Neural cell (in vitro differentiated cells): ENCODE measurements around the gene OTOF. TPM values are rescaled to one million over a fixed set of nuclear protein-coding genes. Genes with fewer than 3 reads are reported as not detected.

Source experiments
- H2AFZ ChIP-seq: fragments of 200-600, 300-800 bp; sonication (generic), shearing (Covaris generic); 2 replicates; pipeline ENCODE4 v1.6.0; 2014; ENCODE audit warnings: low read depth, mild to moderate bottlenecking, antibody characterized with exemption, low read length, moderate library complexity
- H3F3A ChIP-seq: fragments of 200-600 bp; shearing (Covaris generic); 2 replicates; pipeline ENCODE4 v1.6.1; 2016; ENCODE audit warnings: mild to moderate bottlenecking, moderate library complexity, mixed read lengths, antibody characterized with exemption, low read length; ENCODE audit not compliant: insufficient read depth, poor library complexity, severe bottlenecking
- H3K27ac ChIP-seq: fragments of 200-600, 300-800 bp; sonication (generic), shearing (Covaris generic); 2 replicates; pipeline ENCODE4 v1.5.1; 2014; ENCODE audit warnings: mild to moderate bottlenecking, low read length, moderate library complexity
- H3K27me3 ChIP-seq: fragments of 300-800, 200-600 bp; sonication (generic), shearing (Covaris generic); 2 replicates; pipeline ENCODE4 v1.6.0; 2014; ENCODE audit warnings: mild to moderate bottlenecking, low read depth, low read length, moderate library complexity; ENCODE audit not compliant: insufficient read depth
- H3K36me3 ChIP-seq: fragments of 300-800, 200-600 bp; sonication (generic), shearing (Covaris generic); 2 replicates; pipeline ENCODE4 v1.5.1; 2014; ENCODE audit warnings: mild to moderate bottlenecking, antibody characterized with exemption, low read length, moderate library complexity; ENCODE audit not compliant: insufficient read depth
- H3K4me2 ChIP-seq: fragments of 300-800, 200-600 bp; sonication (generic), shearing (Covaris generic); 2 replicates; pipeline ENCODE4 v1.6.0; 2014; ENCODE audit warnings: mild to moderate bottlenecking, low read length
- H3K4me3 ChIP-seq: fragments of 300-800, 200-600 bp; sonication (generic), shearing (Covaris generic); 2 replicates; pipeline ENCODE4 v1.5.1; 2014; ENCODE audit warnings: mild to moderate bottlenecking, low read length, moderate library complexity
- H3K79me2 ChIP-seq: fragments of 200-600 bp; shearing (Covaris generic); replicated peaks from 2 replicates; pipeline ENCODE4 v1.6.0; 2014; ENCODE audit warnings: mild to moderate bottlenecking, low read length, moderate library complexity; ENCODE audit not compliant: insufficient read depth
- H3K9ac ChIP-seq: fragments of 300-800, 200-600 bp; sonication (generic), shearing (Covaris generic); 2 replicates; pipeline ENCODE4 v1.6.1; 2016; ENCODE audit warnings: mild to moderate bottlenecking, low read length, mixed read lengths
- H3K9me2 ChIP-seq: fragments of 200-600 bp; shearing (Covaris generic); 2 replicates; pipeline ENCODE4 v1.6.1; 2016; ENCODE audit warnings: mild to moderate bottlenecking, low read length, mixed read lengths; ENCODE audit not compliant: insufficient read depth
- H3K9me3 ChIP-seq: fragments of 200-600, 300-800 bp; sonication (generic), shearing (Covaris generic); 2 replicates; pipeline ENCODE4 v1.6.1; 2016; ENCODE audit warnings: mild to moderate bottlenecking, mixed run types, low read length, moderate library complexity, mixed read lengths
- H4K20me1 ChIP-seq: fragments of 200-600 bp; shearing (Covaris generic); 2 replicates; pipeline ENCODE4 v1.6.1; 2016; ENCODE audit warnings: mild to moderate bottlenecking, mixed run types; ENCODE audit not compliant: insufficient read depth
- polyA plus RNA-seq: library from polyadenylated mRNA; depleted of rRNA; stranded (reverse); fragments of >200 nt; gene quantifications from 2 replicates; pipeline ENCODE4 v1.2.3, GENCODE V29; 2014
- TF ChIP-seq, protein P1 (sequence below): fragments of 450-650 bp; IDR thresholded peaks from 2 replicates; pipeline ENCODE4 v1.5.1; 2014; ENCODE audit warnings: antibody characterized with exemption, mild to moderate bottlenecking, moderate library complexity; ENCODE audit not compliant: poor library complexity, severe bottlenecking

Gene OTOF
- polyA plus RNA-seq, 1 donor from 2014 or later = not detected

DNA sequence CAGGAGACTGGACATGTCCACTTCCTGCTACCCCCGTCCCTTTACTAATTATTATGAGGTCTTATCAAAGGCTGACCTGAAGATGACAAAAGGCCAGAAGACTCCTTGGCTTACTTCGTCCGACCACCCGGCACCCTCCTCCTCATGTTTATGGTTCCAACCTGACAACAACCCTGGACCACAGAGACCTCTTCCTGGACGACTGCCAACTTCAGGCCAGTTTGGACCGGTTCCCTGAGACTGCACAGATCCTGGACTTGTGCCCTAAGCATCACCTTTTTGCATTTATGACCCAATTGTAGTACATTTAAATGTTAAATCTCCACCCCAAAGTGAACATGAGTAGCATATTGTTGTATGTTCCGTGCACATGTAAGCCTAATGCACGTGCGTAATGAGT lies 70.4 kb downstream of the OTOF start:
- no peaks in the 10 kb centered on the region for H3F3A ChIP-seq
- no peak overlapping the region for H3K4me2 ChIP-seq
- H3K27ac ChIP-seq = no peak overlapping the region
- H3K79me2 ChIP-seq = no peaks in the 10 kb centered on the region
- H3K9me3 ChIP-seq = no peaks in the 10 kb centered on the region
- no peak overlapping the region for H2AFZ ChIP-seq
- H3K9me2 ChIP-seq = no peaks in the 10 kb centered on the region
- H3K9ac ChIP-seq = no peak overlapping the region
- no peaks in the 10 kb centered on the region for H4K20me1 ChIP-seq
- H3K27me3 ChIP-seq = no peaks in the 10 kb centered on the region
- TF ChIP-seq, protein P1, sequence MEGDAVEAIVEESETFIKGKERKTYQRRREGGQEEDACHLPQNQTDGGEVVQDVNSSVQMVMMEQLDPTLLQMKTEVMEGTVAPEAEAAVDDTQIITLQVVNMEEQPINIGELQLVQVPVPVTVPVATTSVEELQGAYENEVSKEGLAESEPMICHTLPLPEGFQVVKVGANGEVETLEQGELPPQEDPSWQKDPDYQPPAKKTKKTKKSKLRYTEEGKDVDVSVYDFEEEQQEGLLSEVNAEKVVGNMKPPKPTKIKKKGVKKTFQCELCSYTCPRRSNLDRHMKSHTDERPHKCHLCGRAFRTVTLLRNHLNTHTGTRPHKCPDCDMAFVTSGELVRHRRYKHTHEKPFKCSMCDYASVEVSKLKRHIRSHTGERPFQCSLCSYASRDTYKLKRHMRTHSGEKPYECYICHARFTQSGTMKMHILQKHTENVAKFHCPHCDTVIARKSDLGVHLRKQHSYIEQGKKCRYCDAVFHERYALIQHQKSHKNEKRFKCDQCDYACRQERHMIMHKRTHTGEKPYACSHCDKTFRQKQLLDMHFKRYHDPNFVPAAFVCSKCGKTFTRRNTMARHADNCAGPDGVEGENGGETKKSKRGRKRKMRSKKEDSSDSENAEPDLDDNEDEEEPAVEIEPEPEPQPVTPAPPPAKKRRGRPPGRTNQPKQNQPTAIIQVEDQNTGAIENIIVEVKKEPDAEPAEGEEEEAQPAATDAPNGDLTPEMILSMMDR = no peak
- no peaks in the 10 kb centered on the region for H3K36me3 ChIP-seq
- no peak overlapping the region for H3K4me3 ChIP-seq

Other genes with a start within 250 kb of the OTOF start
- 34.3 and 40.0 TPM in 2 replicates for gene HADHA, start 233.5 kb downstream of the OTOF start, polyA plus RNA-seq
- gene HADHB, start 233.2 kb downstream of the OTOF start, polyA plus RNA-seq = 30.1 and 30.5 TPM in 2 replicates
- 22.4 and 25.2 TPM in 2 replicates for gene SELENOI, start 132.0 kb downstream of the OTOF start, polyA plus RNA-seq
- 0.12 and 0.42 TPM in 2 replicates for gene ADGRF3, start 131.3 kb downstream of the OTOF start, polyA plus RNA-seq
- 0.16 TPM in 1 of 2 replicates, not detected in the other for gene DRC1, start 76.2 kb downstream of the OTOF start, polyA plus RNA-seq
- not detected in 2 replicates for gene CIB4, start 163.2 kb upstream of the OTOF start, polyA plus RNA-seq
- gene KCNK3, start 214.6 kb upstream of the OTOF start, polyA plus RNA-seq = 12.9 and 14.0 TPM in 2 replicates